Measurements from ENCODE around the gene MAP3K10. TPM values are rescaled to one million over a fixed set of nuclear protein-coding genes. Genes with fewer than 3 reads are reported as not detected.
A peak's percentile ranks its signal among the peaks of the same experiment; 100 is the strongest.
"Not testable (repeated sequence)": the region's sequence is repeated elsewhere in the genome, so short reads cannot be mapped to it uniquely, and the experiment has no call there.

Gene MAP3K10
- total and polyA plus RNA-seq, 9 donors, result 4.2 to 12.6 (median 11.0) TPM

GRCh38 chr19:40170303-40170989 is 20.8 kb upstream of the MAP3K10 start:
- H3K4me1 ChIP-seq (ENCODE audit: control insufficient read depth, insufficient read depth, low read length); DNase-seq; H3K36me3 ChIP-seq (ENCODE audit: control insufficient read depth, insufficient read depth, low read length); H3K27ac ChIP-seq (ENCODE audit: low read length); H3K27me3 ChIP-seq (ENCODE audit: control insufficient read depth, insufficient read depth, low read length); H3K4me3 ChIP-seq (ENCODE audit: low read length); H3K9me3 ChIP-seq (replicated peaks; ENCODE audit: control insufficient read depth, low read depth, low read length): not testable (repeated sequence)
- WGBS (ENCODE audit: insufficient coverage), result 75% methylated on average over 32 of the region's 39 CpGs

- H3K9me3 ChIP-seq (replicated peaks; ENCODE audit: control insufficient read depth, low read depth, low read length); H3K4me1 ChIP-seq (ENCODE audit: control insufficient read depth, insufficient read depth, low read length); DNase-seq; H3K36me3 ChIP-seq (ENCODE audit: control insufficient read depth, insufficient read depth, low read length); H3K27ac ChIP-seq (ENCODE audit: low read length); H3K4me3 ChIP-seq (ENCODE audit: low read length); H3K27me3 ChIP-seq (ENCODE audit: control insufficient read depth, insufficient read depth, low read length): not testable (repeated sequence)
- 70% methylated on average over 4 of the region's 4 CpGs for WGBS (ENCODE audit: insufficient coverage)
Measured at GRCh38 chr19:40171293-40171692, 19.9 kb upstream of the MAP3K10 start.

GRCh38 chr19:40174092-40174491 is 17.1 kb upstream of the MAP3K10 start:
- H3K27me3 ChIP-seq (ENCODE audit: control insufficient read depth, insufficient read depth, low read length), result no peaks in the 10 kb centered on the region
- H3K4me3 ChIP-seq (ENCODE audit: low read length), result no peak overlapping the region
- WGBS (ENCODE audit: insufficient coverage), result 80% methylated on average over 2 of the region's 4 CpGs
- no peaks in the 10 kb centered on the region for H3K36me3 ChIP-seq (ENCODE audit: control insufficient read depth, insufficient read depth, low read length)
- H3K27ac ChIP-seq (ENCODE audit: low read length), result no peak overlapping the region
- no peak for DNase-seq
- peaks cover 3% of the 10 kb centered on the region for H3K9me3 ChIP-seq (replicated peaks; ENCODE audit: control insufficient read depth, low read depth, low read length)
- no peaks in the 10 kb centered on the region for H3K4me1 ChIP-seq (ENCODE audit: control insufficient read depth, insufficient read depth, low read length)

GRCh38 chr19:40175820-40176219 is 15.4 kb upstream of the MAP3K10 start:
- H3K9me3 ChIP-seq (replicated peaks; ENCODE audit: control insufficient read depth, low read depth, low read length), result peaks cover 3% of the 10 kb centered on the region
- H3K4me1 ChIP-seq (ENCODE audit: control insufficient read depth, insufficient read depth, low read length), result no peaks in the 10 kb centered on the region
- no peaks in the 10 kb centered on the region for H3K27me3 ChIP-seq (ENCODE audit: control insufficient read depth, insufficient read depth, low read length)
- no peaks in the 10 kb centered on the region for H3K36me3 ChIP-seq (ENCODE audit: control insufficient read depth, insufficient read depth, low read length)
- H3K27ac ChIP-seq (ENCODE audit: low read length), result no peak overlapping the region
- WGBS (ENCODE audit: insufficient coverage), result no CpG with 5 or more reads among the region's 5 CpGs
- no peak for DNase-seq
- H3K4me3 ChIP-seq (ENCODE audit: low read length), result no peak overlapping the region

GRCh38 chr19:40177286-40178070 is 13.7 kb upstream of the MAP3K10 start:
- 78% methylated on average over 3 of the region's 5 CpGs for WGBS (ENCODE audit: insufficient coverage)

GRCh38 chr19:40178756-40179155 is 12.5 kb upstream of the MAP3K10 start:
- WGBS (ENCODE audit: insufficient coverage), result 67% methylated on average over 4 of the region's 4 CpGs
- no peaks in the 10 kb centered on the region for H3K36me3 ChIP-seq (ENCODE audit: control insufficient read depth, insufficient read depth, low read length)
- peaks cover 3% of the 10 kb centered on the region for H3K9me3 ChIP-seq (replicated peaks; ENCODE audit: control insufficient read depth, low read depth, low read length)

More at GRCh38 chr19:40177286-40178070, 13.7 kb upstream of the MAP3K10 start:
- Histone ChIP-seq H3K4me3 (ENCODE audit: low read length) (no peak overlapping the region), H3K4me1 (ENCODE audit: control insufficient read depth, insufficient read depth, low read length) (no peaks in the 10 kb centered on the region), H3K27me3 (ENCODE audit: control insufficient read depth, insufficient read depth, low read length) (no peaks in the 10 kb centered on the region), H3K9me3 (replicated peaks; ENCODE audit: control insufficient read depth, low read depth, low read length) (peaks cover 3% of the 10 kb centered on the region), H3K27ac (ENCODE audit: low read length) (no peak overlapping the region), H3K36me3 (ENCODE audit: control insufficient read depth, insufficient read depth, low read length) (no peaks in the 10 kb centered on the region)
- DNase-seq, result no peak

GRCh38 chr19:40184273-40184672 is 7.0 kb upstream of the MAP3K10 start:
- Histone ChIP-seq H3K4me1 (ENCODE audit: control insufficient read depth, insufficient read depth, low read length) (no peaks in the 10 kb centered on the region), H3K4me3 (ENCODE audit: low read length) (no peak overlapping the region), H3K36me3 (ENCODE audit: control insufficient read depth, insufficient read depth, low read length) (no peaks in the 10 kb centered on the region), H3K9me3 (replicated peaks; ENCODE audit: control insufficient read depth, low read depth, low read length) (no peaks in the 10 kb centered on the region), H3K27me3 (ENCODE audit: control insufficient read depth, insufficient read depth, low read length) (no peaks in the 10 kb centered on the region), H3K27ac (ENCODE audit: low read length) (no peak overlapping the region)
- no peak for DNase-seq
- 83% methylated on average over 1 of the region's 1 CpG for WGBS (ENCODE audit: insufficient coverage)

More at GRCh38 chr19:40178756-40179155, 12.5 kb upstream of the MAP3K10 start:
- Histone ChIP-seq H3K27ac (ENCODE audit: low read length) (no peak overlapping the region), H3K4me3 (ENCODE audit: low read length) (no peak overlapping the region), H3K27me3 (ENCODE audit: control insufficient read depth, insufficient read depth, low read length) (no peaks in the 10 kb centered on the region), H3K4me1 (ENCODE audit: control insufficient read depth, insufficient read depth, low read length) (no peaks in the 10 kb centered on the region)
- DNase-seq, result no peak

- Histone ChIP-seq H3K9me3 (replicated peaks; ENCODE audit: control insufficient read depth, low read depth, low read length) (no peaks in the 10 kb centered on the region), H3K4me3 (ENCODE audit: low read length) (peak overlapping the region; percentile 56), H3K27ac (ENCODE audit: low read length) (no peak overlapping the region), H3K36me3 (ENCODE audit: control insufficient read depth, insufficient read depth, low read length) (no peaks in the 10 kb centered on the region), H3K4me1 (ENCODE audit: control insufficient read depth, insufficient read depth, low read length) (peaks cover 14% of the 10 kb centered on the region), H3K27me3 (ENCODE audit: control insufficient read depth, insufficient read depth, low read length) (no peaks in the 10 kb centered on the region)
- DNase-seq, result peak; percentile 38
- WGBS (ENCODE audit: insufficient coverage), result 18% methylated on average over 53 of the region's 62 CpGs
Measured at GRCh38 chr19:40191836-40192646, 815 bp downstream of the MAP3K10 start.

- peaks cover 14% of the 10 kb centered on the region for H3K4me1 ChIP-seq (ENCODE audit: control insufficient read depth, insufficient read depth, low read length)
- H3K36me3 ChIP-seq (ENCODE audit: control insufficient read depth, insufficient read depth, low read length), result no peaks in the 10 kb centered on the region
- no peaks in the 10 kb centered on the region for H3K27me3 ChIP-seq (ENCODE audit: control insufficient read depth, insufficient read depth, low read length)
- no peaks in the 10 kb centered on the region for H3K9me3 ChIP-seq (replicated peaks; ENCODE audit: control insufficient read depth, low read depth, low read length)
- H3K27ac ChIP-seq (ENCODE audit: low read length), result no peak overlapping the region
- H3K4me3 ChIP-seq (ENCODE audit: low read length), result no peak overlapping the region
- DNase-seq, result no peak
- 78% methylated on average over 3 of the region's 5 CpGs for WGBS (ENCODE audit: insufficient coverage)
Measured at GRCh38 chr19:40192758-40193586, 1.7 kb downstream of the MAP3K10 start.

All from muscle of leg (tissue), 11 donors.